Activated CD8-positive, alpha-beta memory T cell treated with anti-CD3 and anti-CD28 coated beads, Interleukin-2, amount 50 U/mL, for 1 hour (primary cell): ENCODE data around the gene PCBP3.
"Not testable (repeated sequence)": the region's sequence is repeated elsewhere in the genome, so short reads cannot be mapped to it uniquely, and the experiment has no call there.

Source experiments
- DNase-seq: peaks from one replicate; pipeline ENCODE4 v3.0.0-alpha.2; 2020; ENCODE audit errors: extremely low read depth

PCBP3 gene

DNA sequence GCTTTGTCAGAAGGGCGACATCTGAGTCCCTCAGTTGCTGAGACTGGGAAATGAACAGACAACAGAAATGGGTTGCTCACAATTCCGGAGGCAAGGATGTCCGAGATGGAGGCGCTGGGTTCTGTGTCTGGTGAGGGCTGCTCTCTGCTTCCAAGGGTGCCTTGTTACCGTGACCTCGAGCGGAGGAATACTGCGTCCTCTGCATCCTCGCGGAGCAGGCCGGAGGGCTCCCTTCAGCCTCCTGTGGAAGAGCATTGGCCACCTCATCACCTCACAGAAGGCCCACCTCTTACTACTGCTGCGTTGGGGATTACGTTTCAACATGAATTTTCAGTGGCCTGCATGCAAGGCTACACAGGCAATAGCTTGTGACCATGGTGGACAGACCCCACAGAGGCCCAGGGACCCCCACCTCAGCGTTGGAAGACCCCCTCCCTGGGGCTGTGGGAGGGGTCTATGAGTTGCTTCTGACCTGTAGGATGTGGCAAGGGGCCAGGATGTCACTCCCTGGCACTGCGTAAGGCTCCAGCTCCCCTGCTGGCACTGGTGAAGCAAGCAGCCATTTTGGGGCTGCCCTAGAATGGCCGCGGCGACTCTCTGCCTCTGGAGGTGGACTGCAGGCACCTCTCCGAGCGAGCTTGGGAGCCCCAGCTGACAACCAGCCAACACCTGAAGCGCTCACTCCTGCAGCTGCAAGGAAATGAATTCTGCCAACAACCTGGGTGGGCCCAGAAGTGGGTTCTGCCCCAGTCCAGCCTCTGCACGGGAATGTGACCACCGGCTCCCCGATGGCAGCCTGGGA is 301.7 kb downstream of the PCBP3 start:
- DNase-seq: no peak

DNA sequence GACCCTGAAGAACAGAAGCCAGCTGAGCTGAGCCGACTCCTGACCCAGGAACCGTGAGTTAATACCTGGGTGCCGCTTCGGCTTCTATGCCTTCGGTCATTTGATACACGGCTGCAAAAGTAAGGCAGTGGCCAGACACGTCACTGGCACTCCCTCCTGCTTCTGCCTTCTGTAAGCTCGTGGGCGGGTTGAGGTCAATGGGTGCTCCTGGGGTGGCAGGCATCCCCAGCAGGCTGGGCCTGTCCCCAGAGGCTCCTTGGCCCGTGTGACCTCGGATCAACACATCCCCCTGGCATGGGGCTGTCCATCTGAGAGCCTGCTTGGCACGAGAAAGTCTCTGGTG is 302.3 kb downstream of the PCBP3 start:
- DNase-seq: no peak

GRCh38 chr21:45947296-45947695 is 303.8 kb downstream of the PCBP3 start:
- DNase-seq: no peak

DNA sequence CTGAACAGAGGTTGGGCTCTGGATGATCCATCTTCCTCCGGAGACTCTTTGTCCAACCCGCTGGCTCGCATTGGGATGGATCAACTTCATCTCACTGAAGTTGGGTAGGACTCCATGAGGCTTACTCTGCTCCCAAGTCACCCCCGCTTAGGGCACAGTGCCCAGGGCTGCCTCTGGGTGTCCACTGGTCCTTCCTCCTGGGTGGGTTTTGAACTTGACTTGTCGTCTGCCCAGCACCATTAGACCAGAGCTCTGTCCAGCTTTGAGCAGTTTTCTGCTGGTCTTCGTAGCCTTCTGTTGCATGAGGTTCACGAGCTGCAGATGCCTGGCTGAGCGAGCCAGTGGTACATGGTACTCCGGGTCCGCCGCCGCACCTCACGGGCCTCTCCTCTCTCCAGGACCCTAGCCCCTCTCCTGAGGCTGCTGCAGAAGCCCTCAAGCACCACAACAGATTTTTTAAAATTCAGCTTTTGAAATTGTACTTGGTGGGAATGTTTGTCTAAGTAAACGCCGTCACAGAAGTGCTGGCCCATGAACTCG is 304.3 kb downstream of the PCBP3 start:
- DNase-seq: no peak

- no peak for DNase-seq
Observed at GRCh38 chr21:45948576-45949141, 305.1 kb downstream of the PCBP3 start.

GRCh38 chr21:45949928-45950739 is 306.6 kb downstream of the PCBP3 start:
- no peak for DNase-seq

DNA sequence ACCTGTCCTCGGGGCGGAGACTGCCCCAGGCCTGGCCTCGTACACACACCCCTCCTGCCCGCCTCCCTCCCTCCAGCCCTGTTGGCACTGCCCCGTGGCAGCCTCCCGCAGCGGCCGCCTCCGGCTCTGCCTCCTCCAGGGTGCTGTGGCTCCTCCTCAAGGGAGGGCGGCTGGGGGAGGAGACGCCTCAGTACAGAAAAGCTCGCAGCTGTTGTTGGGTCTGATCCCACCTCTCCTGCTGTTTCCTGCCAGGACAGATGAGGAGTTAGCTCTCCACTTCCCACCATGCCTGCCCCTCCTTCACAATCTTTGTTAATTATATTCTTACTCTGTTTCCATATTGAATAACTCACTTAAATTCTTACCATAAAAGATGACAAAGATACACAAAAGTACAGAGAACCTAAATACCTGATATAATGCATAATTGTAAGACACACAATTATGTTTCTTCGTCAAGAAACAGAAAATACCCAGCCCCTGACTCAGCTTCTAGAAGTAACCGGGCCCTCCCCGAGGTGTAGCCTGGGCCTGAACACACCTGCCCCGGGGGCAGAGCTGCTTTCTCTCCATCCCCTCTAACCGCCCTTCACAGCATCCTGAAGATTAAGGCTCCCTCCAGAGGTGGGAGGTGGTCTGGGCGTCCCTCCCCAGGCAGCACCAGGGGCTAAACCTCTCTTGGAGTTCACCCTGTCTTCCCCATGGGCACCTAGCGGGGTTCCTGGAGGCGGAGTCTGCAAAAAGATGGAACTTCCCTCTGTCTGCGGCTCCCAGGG is 307.4 kb downstream of the PCBP3 start:
- no peak for DNase-seq

DNA sequence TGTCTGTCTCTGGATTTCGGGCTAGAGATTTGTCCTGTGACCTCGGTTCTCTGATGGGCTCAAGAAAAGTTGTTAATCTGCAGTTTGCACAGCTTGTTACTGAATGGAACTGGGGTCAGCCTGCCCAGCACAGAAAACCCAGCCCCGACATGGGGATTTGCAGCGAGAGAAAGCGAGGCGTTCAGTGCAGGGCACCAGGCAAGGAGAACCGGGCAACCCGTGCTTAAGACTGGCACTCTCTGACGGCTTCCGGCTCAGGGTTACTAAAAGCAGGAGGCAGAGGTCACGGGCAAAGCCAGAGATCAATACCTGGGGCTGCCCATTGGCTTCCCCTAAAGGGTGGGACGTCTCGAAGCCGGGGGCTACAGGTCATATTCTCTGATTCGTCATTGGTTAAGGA is 308.2 kb downstream of the PCBP3 start:
- no peak for DNase-seq

- not testable (repeated sequence) for DNase-seq
Observed at GRCh38 chr21:45952527-45952926, 309.0 kb downstream of the PCBP3 start.

- no peak for DNase-seq
Observed at GRCh38 chr21:45952974-45953373, 309.4 kb downstream of the PCBP3 start.

GRCh38 chr21:45954261-45954660 is 310.7 kb downstream of the PCBP3 start:
- no peak for DNase-seq

GRCh38 chr21:45954921-45955320 is 311.4 kb downstream of the PCBP3 start:
- no peak for DNase-seq

GRCh38 chr21:45957551-45957950 is 314.0 kb downstream of the PCBP3 start:
- no peak for DNase-seq

- DNase-seq: no peak
Observed at GRCh38 chr21:45957981-45958600, 314.6 kb downstream of the PCBP3 start.

DNA sequence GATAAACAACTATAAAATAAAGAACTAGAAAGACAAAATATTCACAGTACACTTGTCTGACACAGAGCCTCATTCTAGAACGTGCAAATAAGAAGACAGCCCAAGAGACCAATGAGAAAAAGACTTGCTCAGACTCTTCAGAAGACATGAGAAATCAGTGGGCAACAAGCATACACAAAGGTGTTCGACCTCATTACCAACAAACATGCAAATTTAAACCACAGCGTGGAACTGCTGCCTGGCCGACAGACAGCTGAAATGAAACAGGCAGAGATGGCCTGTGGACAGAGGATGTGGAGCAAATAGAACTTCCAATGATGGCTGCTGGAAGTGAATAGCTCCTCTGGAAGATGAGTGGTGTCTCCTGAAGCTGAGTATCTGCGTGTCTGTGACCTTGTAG is 315.7 kb downstream of the PCBP3 start:
- DNase-seq: no peak

DNA sequence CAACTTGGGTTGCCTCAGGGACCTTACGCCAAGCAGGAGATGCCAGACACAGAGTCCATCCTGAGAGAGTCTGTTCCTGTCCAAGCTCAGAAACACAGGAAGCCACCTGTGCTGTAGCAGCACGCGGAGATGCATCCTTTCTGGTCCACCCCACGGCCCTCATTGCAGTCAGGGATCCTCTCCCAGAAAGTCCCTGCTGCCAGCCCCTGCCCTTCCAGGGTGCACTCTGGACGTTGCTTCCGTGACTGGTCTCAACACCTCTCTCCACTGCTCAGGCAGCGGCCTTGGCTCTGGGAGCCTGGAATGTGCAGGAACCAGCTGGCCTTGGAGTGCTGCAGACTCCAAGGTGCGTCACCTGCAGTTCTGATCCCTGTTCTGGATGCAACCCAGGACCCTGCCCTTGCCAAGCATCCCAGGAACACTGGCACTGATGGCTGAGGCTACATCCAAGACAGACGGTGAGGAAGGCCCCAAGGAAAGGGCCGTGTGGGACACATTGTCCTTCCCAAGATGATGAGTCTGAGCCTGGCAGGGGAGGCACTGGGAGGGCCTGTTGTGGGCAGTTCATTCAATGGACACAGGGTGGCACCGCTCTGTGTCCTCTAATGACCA is 316.4 kb downstream of the PCBP3 start:
- DNase-seq: no peak

DNA sequence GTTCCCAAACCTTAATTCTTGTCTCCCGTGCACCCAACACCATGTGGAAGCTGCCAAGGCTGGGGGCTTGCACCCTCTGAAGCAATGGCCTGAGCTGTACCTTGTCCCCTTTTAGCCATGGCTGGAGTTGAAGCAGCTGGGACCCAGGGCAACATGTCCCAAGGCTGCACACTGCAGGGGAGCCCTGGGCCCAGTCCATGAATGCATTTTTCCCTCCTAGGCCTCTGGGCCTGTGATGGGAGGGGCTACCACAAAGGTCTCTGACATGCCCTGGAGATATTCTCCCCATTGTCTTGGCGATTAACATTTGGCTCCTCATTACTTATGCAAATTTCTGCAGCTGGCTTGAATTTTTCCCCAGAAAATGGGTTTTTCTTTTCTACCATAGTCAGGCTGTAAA is 317.9 kb downstream of the PCBP3 start:
- DNase-seq: not testable (repeated sequence)

- DNase-seq: no peak
Observed at GRCh38 chr21:45962531-45963231, 319.2 kb downstream of the PCBP3 start.

DNA sequence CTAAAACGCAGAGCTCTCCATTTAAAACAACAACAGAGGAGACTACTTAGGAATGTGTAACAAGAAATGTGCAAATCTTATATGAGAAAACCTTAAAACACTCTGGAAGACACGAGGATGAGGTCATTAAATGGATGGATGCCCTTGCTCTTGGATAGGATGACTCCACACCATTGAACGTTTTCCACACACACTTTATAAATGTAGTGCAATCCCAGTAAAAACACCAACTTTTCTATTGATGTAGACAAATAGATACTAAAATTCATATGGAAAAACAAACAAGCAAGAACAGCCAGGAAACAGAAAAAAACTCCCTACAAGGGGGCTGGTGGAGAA is 319.7 kb downstream of the PCBP3 start:
- no peak for DNase-seq

GRCh38 chr21:45964649-45965048 is 321.1 kb downstream of the PCBP3 start:
- DNase-seq: no peak
